Astrocyte of the cerebellum (primary cell): ENCODE data around the gene IQSEC3.

Experiments
- DNase-seq: peaks from one replicate; pipeline ENCODE4 v3.0.0-alpha.2; 2011; ENCODE audit warnings: low read depth
- H3K4me3 ChIP-seq: 2 replicates; pipeline ENCODE4 v1.5.1; 2011; ENCODE audit warnings: mild to moderate bottlenecking, low read depth, low read length, moderate library complexity
- CTCF ChIP-seq: IDR thresholded peaks from 2 replicates; pipeline ENCODE4 v1.5.1; 2012; ENCODE audit warnings: low read length, low read depth, moderate library complexity, mild to moderate bottlenecking; ENCODE audit errors: missing control alignments
- in situ Hi-C: cut with HindIII; loops from 2 replicates; pipeline ENCODE4 v1.10.0; 2017; ENCODE audit warnings: low sequenced_read_pairs

IQSEC3 gene

GRCh38 chr12:147242-147641, 80.7 kb downstream of the IQSEC3 start:
- no peak for TF ChIP-seq CTCF
- no peak overlapping the region for H3K4me3 ChIP-seq
- no peak for DNase-seq
- in situ Hi-C loops = no loop called here

GRCh38 chr12:148676-149416, 82.3 kb downstream of the IQSEC3 start:
- in situ Hi-C loops = no loop called here
- no peak overlapping the region for H3K4me3 ChIP-seq
- DNase-seq = no peak
- no peak for TF ChIP-seq CTCF

- in situ Hi-C loops = no loop called here
- TF ChIP-seq CTCF = no peak
- no peak overlapping the region for H3K4me3 ChIP-seq
- DNase-seq = no peak
Observed at GRCh38 chr12:151579-151978, 85.0 kb downstream of the IQSEC3 start.

GRCh38 chr12:152440-152839, 85.9 kb downstream of the IQSEC3 start:
- no peak for TF ChIP-seq CTCF
- no peak for DNase-seq
- H3K4me3 ChIP-seq = no peak overlapping the region
- in situ Hi-C loops = no loop called here

- DNase-seq = no peak
- H3K4me3 ChIP-seq = no peak overlapping the region
- in situ Hi-C loops = no loop called here
- TF ChIP-seq CTCF = peak; percentile 65
Observed at GRCh38 chr12:153080-153746, 86.6 kb downstream of the IQSEC3 start.

- in situ Hi-C loops = no loop called here
- TF ChIP-seq CTCF = no peak
- DNase-seq = no peak
- no peak overlapping the region for H3K4me3 ChIP-seq
Observed at GRCh38 chr12:154058-154457, 87.5 kb downstream of the IQSEC3 start.
